K562 (cell line): ENCODE results near the gene KIAA0825. TPM values are rescaled to one million over a fixed set of nuclear protein-coding genes. Genes with fewer than 3 reads are reported as not detected.

Experiments
- ATAC-seq: fragments of 200-7000 bp; cut with Tn5 transposase; 3 replicates; pipeline ENCODE4 v1.9.1; 2020; ENCODE audit warnings: moderate library complexity
- BruUV-seq: library from RNA; stranded (reverse); fragments of 400-500 nt; replicated peaks from 2 replicates; lab custom pipeline; 2021; lab: Mats Ljungman, UMichigan
- CTCF ChIA-PET: fragments of 300-600 bp; formaldehyde crosslinking; extraction: SDS; loops from one replicate; lab custom pipeline; 2021; ENCODE audit warnings: low intra/inter-chr PET ratio; lab: Yijun Ruan, JAX
- POLR2A ChIA-PET: fragments of 300-600, 350-650 bp; sonication (Branson Sonifier 250); formaldehyde crosslinking; extraction: SDS; loops from one replicate; lab custom pipeline; 2021; ENCODE audit warnings: antibody characterized with exemption, inconsistent platforms; lab: Yijun Ruan, JAX
- DNase-seq, 4 experiments: peaks; one replicate each; pipeline versions ENCODE4 v3.0.0 to v3.0.0-alpha.2; 2011 to 2018; ENCODE audit warnings: low spot score in 3 of 4, mixed read lengths in 3 of 4; ENCODE audit errors: extremely low read depth in 1 of 4
- FAIRE-seq: peaks from 2 replicates; lab custom pipeline; 2011; peaks lifted over from hg19 to GRCh38; lab: Jason Lieb, UNC
- H2AFZ ChIP-seq: 2 replicates; pipeline ENCODE4 v1.6.0; 2011; ENCODE audit warnings: low read depth, low read length, control low read depth, inconsistent platforms
- H3K27ac ChIP-seq: fragments of 200-600 bp; 3 replicates; pipeline ENCODE4 v1.8.0; 2011; ENCODE audit warnings: low read depth, mild to moderate bottlenecking, control low read depth, inconsistent platforms, low read length, moderate library complexity, mixed read lengths; ENCODE audit errors: extremely low read depth
- H3K27me3 ChIP-seq, 2 experiments: fragments of 300-600 bp in 1 of 2; 2 replicates in 1 of 2; 3 replicates in 1 of 2; pipeline versions ENCODE4 v1.6.0 to v1.8.0; 2011; ENCODE audit warnings: inconsistent platforms in 2 of 2, low read length in 2 of 2, mild to moderate bottlenecking in 1 of 2, mixed read lengths in 1 of 2, moderate library complexity in 1 of 2; ENCODE audit not compliant: control insufficient read depth in 2 of 2, insufficient read depth in 2 of 2
- H3K36me3 ChIP-seq: fragments of 300-600 bp; 3 replicates; pipeline ENCODE4 v1.8.0; 2011; ENCODE audit warnings: mild to moderate bottlenecking, low read length, inconsistent platforms; ENCODE audit not compliant: control insufficient read depth, insufficient read depth
- H3K4me1 ChIP-seq, 2 experiments: fragments of 200-600 bp in 1 of 2; replicated peaks in 1 of 2; 2 replicates in 1 of 2; 3 replicates in 1 of 2; pipeline versions ENCODE4 v1.5.1 to v1.8.0; 2011; ENCODE audit warnings: inconsistent platforms in 2 of 2, low read length in 2 of 2, mild to moderate bottlenecking in 1 of 2, mixed read lengths in 1 of 2, moderate library complexity in 1 of 2; ENCODE audit not compliant: control insufficient read depth in 2 of 2, insufficient read depth in 2 of 2
- H3K4me2 ChIP-seq: 2 replicates; pipeline ENCODE4 v1.6.1; 2011; ENCODE audit warnings: low read length, control low read depth, inconsistent platforms, mixed read lengths; ENCODE audit not compliant: insufficient read depth
- H3K4me3 ChIP-seq: fragments of 200-600 bp; sonication (generic), shearing (Covaris generic); 2 replicates; pipeline ENCODE4 v1.5.1; 2016; ENCODE audit warnings: control low read depth, inconsistent platforms
- H3K79me2 ChIP-seq: fragments of 200-600 bp; 3 replicates; pipeline ENCODE4 v1.8.0; 2011; ENCODE audit warnings: low read length, inconsistent platforms; ENCODE audit not compliant: control insufficient read depth, insufficient read depth
- H3K9ac ChIP-seq, 2 experiments: 2 replicates each; pipeline versions ENCODE4 v1.6.0 to v1.6.1; 2011; ENCODE audit warnings: low read depth in 2 of 2, low read length in 2 of 2, control low read depth in 1 of 2, inconsistent platforms in 1 of 2, mild to moderate bottlenecking in 1 of 2, mixed read lengths in 1 of 2; ENCODE audit not compliant: insufficient read depth in 1 of 2
- H3K9me1 ChIP-seq: one replicate; pipeline ENCODE4 v1.6.0; 2011; ENCODE audit warnings: inconsistent platforms, mild to moderate bottlenecking, low read length, moderate library complexity; ENCODE audit not compliant: control insufficient read depth, insufficient read depth
- H3K9me3 ChIP-seq: replicated peaks from 2 replicates; pipeline ENCODE4 v1.5.1; 2011; ENCODE audit warnings: low read depth, low read length, inconsistent platforms; ENCODE audit not compliant: control insufficient read depth, insufficient read depth
- H4K20me1 ChIP-seq: replicated peaks from 2 replicates; pipeline ENCODE4 v1.6.1; 2011; ENCODE audit warnings: low read length, inconsistent platforms, mixed read lengths; ENCODE audit not compliant: control insufficient read depth, insufficient read depth
- FOXK2 ChIP-seq, 2 experiments: fragments of 450-650 bp; IDR thresholded peaks in 1 of 2; conservative IDR thresholded peaks in 1 of 2; 2 replicates each; pipeline ENCODE4 v1.6.1; 2016; ENCODE audit warnings: low read depth in 2 of 2, mild to moderate bottlenecking in 1 of 2
- HEY1 ChIP-seq: fragments of 250-450 bp; sonication (Bioruptor Pico); IDR thresholded peaks from 2 replicates; pipeline ENCODE4 v1.5.0; 2020; ENCODE audit warnings: mild to moderate bottlenecking, moderate library complexity, borderline replicate concordance
- MAFF ChIP-seq: IDR thresholded peaks from 2 replicates; pipeline ENCODE4 v1.6.1; 2012; ENCODE audit warnings: low read length, improper control_type of control experiment
- OTX1 ChIP-seq: fragments of 450-650 bp; formaldehyde crosslinking; IDR thresholded peaks from 2 replicates; pipeline ENCODE4 v1.4.0; 2022; ENCODE audit warnings: mild to moderate bottlenecking
- RUNX1 ChIP-seq: sonication (generic); IDR thresholded peaks from 2 replicates; pipeline ENCODE4 v1.6.1; 2016; ENCODE audit warnings: antibody characterized with exemption, low read depth
- ZFPM2 ChIP-seq: fragments of 250-450 bp; sonication (Bioruptor Pico); IDR thresholded peaks from 2 replicates; pipeline ENCODE4 v1.5.1; 2022; ENCODE audit warnings: mild to moderate bottlenecking
- WGBS: fragments of 100-300 bp; shearing (Covaris generic); methylation state at CpG from one replicate; pipeline ENCODE4 v1.1.6; 2016; ENCODE audit warnings: low coverage, mixed read lengths; ENCODE audit not compliant: insufficient coverage; ENCODE audit errors: missing lambda C conversion rate; 5-methylcytosine and 5-hydroxymethylcytosine counted together
- in situ Hi-C: fragments of 300-500 bp; cut with MboI; formaldehyde crosslinking; loops from 4 replicates; pipeline ENCODE4 v1.15.0; 2018; ENCODE audit warnings: inconsistent platforms, mixed read lengths
- intact Hi-C: fragments of 100-400 bp; cut with micrococcal nuclease; formaldehyde crosslinking; loops from 2 replicates; pipeline ENCODE4 v1.14.2; 2022
- polyA plus RNA-seq, 8 experiments: library from polyadenylated mRNA; depleted of rRNA in 4 of 8; stranded (reverse) in 5 of 8; unstranded in 3 of 8; fragments of >200 nt; fragmentation: Nextera tagmentation in 2 of 8; fragmentation: Illumina TruSeq in 1 of 8; extraction: Ambion mirVana in 2 of 8; extraction: Trizol in 1 of 8; gene quantifications; 2 replicates each; pipeline versions ENCODE4 v1.2.1 to v1.2.3, GENCODE V29; 2011 to 2014; ENCODE audit warnings: inconsistent platforms in 1 of 8, missing spikeins in 1 of 8
- total RNA-seq, 7 experiments: library from RNA; depleted of rRNA in 6 of 7; stranded (reverse); fragments of >200 nt in 6 of 7; fragmentation: Illumina TruSeq in 2 of 7; extraction: Trizol in 2 of 7; gene quantifications; 2 replicates each; pipeline versions ENCODE4 v1.2.1 to v1.2.3, GENCODE V29; 2011 to 2021; ENCODE audit warnings: low replicate concordance in 1 of 7
- TF ChIP-seq, protein P1 (sequence below): fragments of 450-650 bp; IDR thresholded peaks from 2 replicates; pipeline ENCODE4 v1.6.1; 2016; ENCODE audit warnings: low read depth, mild to moderate bottlenecking, moderate library complexity
- TF ChIP-seq, protein P2 (sequence below): IDR thresholded peaks from 2 replicates; pipeline ENCODE4 v1.6.1; 2016; ENCODE audit warnings: missing genetic modification characterization, missing compliant biosample characterization
- TF ChIP-seq, protein P3 (sequence below): fragments of 450-650 bp; IDR thresholded peaks from 2 replicates; pipeline ENCODE4 v1.6.1; 2016

The KIAA0825 gene
- total and polyA plus RNA-seq, 9 of the 15 experiments (the other 6 are each of a cell fraction or from before 2014, with no cell fraction given), result 0.05 to 0.36 (median 0.16) TPM; not detected in 1

GRCh38 chr5:94240596-94240992 lies 377.8 kb downstream of the KIAA0825 start:
- H3K4me2 ChIP-seq, result no peak overlapping the region
- no peaks in the 10 kb centered on the region for H3K36me3 ChIP-seq
- BruUV-seq, result no TSS peak
- TF ChIP-seq, protein P1, sequence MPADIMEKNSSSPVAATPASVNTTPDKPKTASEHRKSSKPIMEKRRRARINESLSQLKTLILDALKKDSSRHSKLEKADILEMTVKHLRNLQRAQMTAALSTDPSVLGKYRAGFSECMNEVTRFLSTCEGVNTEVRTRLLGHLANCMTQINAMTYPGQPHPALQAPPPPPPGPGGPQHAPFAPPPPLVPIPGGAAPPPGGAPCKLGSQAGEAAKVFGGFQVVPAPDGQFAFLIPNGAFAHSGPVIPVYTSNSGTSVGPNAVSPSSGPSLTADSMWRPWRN, result no peak
- TF ChIP-seq HEY1 (CRISPR knock-in tag) (no peak), MAFF (no peak), RUNX1 (no peak), FOXK2 (conservative IDR thresholded peaks at IDR 0.05 in 1 of 2, IDR thresholded peaks at IDR 0.05 in 1 of 2; ENCODE audit: low read depth in 2 of 2) (no peak), OTX1 (no peak), ZFPM2 (CRISPR knock-in tag) (no peak)
- TF ChIP-seq, protein P2, sequence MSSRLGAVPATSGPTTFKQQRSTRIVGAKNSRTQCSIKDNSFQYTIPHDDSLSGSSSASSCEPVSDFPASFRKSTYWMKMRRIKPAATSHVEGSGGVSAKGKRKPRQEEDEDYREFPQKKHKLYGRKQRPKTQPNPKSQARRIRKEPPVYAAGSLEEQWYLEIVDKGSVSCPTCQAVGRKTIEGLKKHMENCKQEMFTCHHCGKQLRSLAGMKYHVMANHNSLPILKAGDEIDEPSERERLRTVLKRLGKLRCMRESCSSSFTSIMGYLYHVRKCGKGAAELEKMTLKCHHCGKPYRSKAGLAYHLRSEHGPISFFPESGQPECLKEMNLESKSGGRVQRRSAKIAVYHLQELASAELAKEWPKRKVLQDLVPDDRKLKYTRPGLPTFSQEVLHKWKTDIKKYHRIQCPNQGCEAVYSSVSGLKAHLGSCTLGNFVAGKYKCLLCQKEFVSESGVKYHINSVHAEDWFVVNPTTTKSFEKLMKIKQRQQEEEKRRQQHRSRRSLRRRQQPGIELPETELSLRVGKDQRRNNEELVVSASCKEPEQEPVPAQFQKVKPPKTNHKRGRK, result no peak
- TF ChIP-seq, protein P3, sequence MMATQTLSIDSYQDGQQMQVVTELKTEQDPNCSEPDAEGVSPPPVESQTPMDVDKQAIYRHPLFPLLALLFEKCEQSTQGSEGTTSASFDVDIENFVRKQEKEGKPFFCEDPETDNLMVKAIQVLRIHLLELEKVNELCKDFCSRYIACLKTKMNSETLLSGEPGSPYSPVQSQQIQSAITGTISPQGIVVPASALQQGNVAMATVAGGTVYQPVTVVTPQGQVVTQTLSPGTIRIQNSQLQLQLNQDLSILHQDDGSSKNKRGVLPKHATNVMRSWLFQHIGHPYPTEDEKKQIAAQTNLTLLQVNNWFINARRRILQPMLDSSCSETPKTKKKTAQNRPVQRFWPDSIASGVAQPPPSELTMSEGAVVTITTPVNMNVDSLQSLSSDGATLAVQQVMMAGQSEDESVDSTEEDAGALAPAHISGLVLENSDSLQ, result no peak
- TF ChIP-seq, all 486 proteins: peak for 0
- FAIRE-seq, result no peak
- in situ Hi-C loops, result no loop called here
- Histone ChIP-seq H3K27me3 (no peaks in the 10 kb centered on the region), H3K27ac (no peak overlapping the region), H3K9me3 (no peaks in the 10 kb centered on the region), H2AFZ (no peak overlapping the region), H3K4me3 (no peak overlapping the region), H4K20me1 (no peaks in the 10 kb centered on the region), H3K9ac (no peak overlapping the region), H3K9me1 (no peaks in the 10 kb centered on the region), H3K4me1 (no peaks in the 10 kb centered on the region), H3K79me2 (no peaks in the 10 kb centered on the region)
- 1% methylated on average over 5 of the region's 5 CpGs for WGBS
- no peak for ATAC-seq
- DNase-seq, result no peak
- ChIA-PET POLR2A (no interaction called here), CTCF (no interaction called here)
- intact Hi-C loops, result no loop called here
